Activated naive CD8-positive, alpha-beta T cell treated with anti-CD3 and anti-CD28 coated beads, Interleukin-2, amount 50 U/mL, for 16 hours (primary cell): Measurements from ENCODE around the gene SLAMF8.

ENCODE experiments used
- DNase-seq: peaks from one replicate; pipeline ENCODE4 v3.0.0-alpha.2; 2020; ENCODE audit warnings: low read depth, low spot score

The SLAMF8 gene

GRCh38 chr1:159869173-159869572, 42.5 kb downstream of the SLAMF8 start:
- no peak for DNase-seq

- no peak for DNase-seq
Measured at GRCh38 chr1:159869607-159870006, 42.9 kb downstream of the SLAMF8 start.

- DNase-seq: no peak
Measured at GRCh38 chr1:159870704-159871103, 44.0 kb downstream of the SLAMF8 start.

- DNase-seq: no peak
Measured at GRCh38 chr1:159872891-159873290, 46.2 kb downstream of the SLAMF8 start.

GRCh38 chr1:159873530-159874143, 47.0 kb downstream of the SLAMF8 start:
- no peak for DNase-seq

GRCh38 chr1:159877695-159878444, 51.2 kb downstream of the SLAMF8 start:
- no peak for DNase-seq

- no peak for DNase-seq
Measured at GRCh38 chr1:159879136-159879535, 52.5 kb downstream of the SLAMF8 start.

GRCh38 chr1:159879977-159880376, 53.3 kb downstream of the SLAMF8 start:
- no peak for DNase-seq

- DNase-seq: no peak
Measured at GRCh38 chr1:159880430-159880829, 53.8 kb downstream of the SLAMF8 start.

GRCh38 chr1:159881622-159882526, 55.2 kb downstream of the SLAMF8 start:
- no peak for DNase-seq

GRCh38 chr1:159882527-159882862, 55.8 kb downstream of the SLAMF8 start:
- no peak for DNase-seq

- no peak for DNase-seq
Measured at GRCh38 chr1:159883134-159883533, 56.5 kb downstream of the SLAMF8 start.

- DNase-seq: no peak
Measured at GRCh38 chr1:159884296-159884695, 57.6 kb downstream of the SLAMF8 start.
